Right ventricle myocardium superior (tissue), 1 donor: ENCODE data around the gene CPT1C. TPM values are rescaled to one million over a fixed set of nuclear protein-coding genes. Genes with fewer than 3 reads are reported as not detected.

ENCODE experiments used
- ATAC-seq: fragments of 200-7000 bp; cut with Tn5 transposase; one replicate; pipeline ENCODE4 v1.9.1; 2020; ENCODE audit warnings: mild to moderate bottlenecking; ENCODE audit not compliant: poor library complexity
- DNase-seq: peaks from one replicate; pipeline ENCODE4 v3.0.0-alpha.2; 2020
- intact Hi-C: fragments of 100-400 bp; cut with DNase I; formaldehyde crosslinking; loops from one replicate; pipeline ENCODE4 v1.11.2; 2022
- microRNA-seq: library from miRNA; unstranded; fragments of <30 nt; microRNA quantifications from one replicate; pipeline ENCODE4 v1.2.0, GENCODE V29; 2020
- total RNA-seq: library from RNA; stranded (reverse); fragmentation: NEBNext Ultra II Directional; extraction: Animal tissue kit (Norgen Biotek cat#: 25700); gene quantifications from one replicate; pipeline ENCODE4 v1.2.1, GENCODE V29; 2021
- donor health status: DM: no; HTN: yes; CAD: no; lungs with severe emphysema.

The CPT1C gene
- total RNA-seq, 1 donor from 2014 or later = 2.2 TPM

DNA sequence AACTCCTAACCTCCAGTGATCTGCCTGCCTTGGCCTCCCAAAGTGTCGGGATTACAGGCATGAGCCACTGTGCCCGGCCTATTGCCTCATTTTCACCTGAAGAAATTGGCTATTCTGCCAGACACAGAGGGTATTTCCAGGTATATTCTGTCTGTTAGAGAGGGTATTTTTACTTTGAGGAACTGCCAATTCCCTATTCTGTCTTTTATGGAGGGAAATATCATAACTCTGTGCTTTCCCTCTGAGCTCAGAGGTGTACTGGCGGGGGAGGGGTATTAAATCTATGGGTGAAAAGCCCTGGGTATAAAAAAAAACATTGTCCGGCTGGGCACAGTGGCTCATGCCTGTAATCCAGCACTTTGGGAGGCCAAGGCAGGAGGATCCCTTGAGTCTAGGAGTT lies 47.4 kb downstream of the CPT1C start:
- DNase-seq (no peak), ATAC-seq (no peak)
- intact Hi-C loops = no loop called here

DNA sequence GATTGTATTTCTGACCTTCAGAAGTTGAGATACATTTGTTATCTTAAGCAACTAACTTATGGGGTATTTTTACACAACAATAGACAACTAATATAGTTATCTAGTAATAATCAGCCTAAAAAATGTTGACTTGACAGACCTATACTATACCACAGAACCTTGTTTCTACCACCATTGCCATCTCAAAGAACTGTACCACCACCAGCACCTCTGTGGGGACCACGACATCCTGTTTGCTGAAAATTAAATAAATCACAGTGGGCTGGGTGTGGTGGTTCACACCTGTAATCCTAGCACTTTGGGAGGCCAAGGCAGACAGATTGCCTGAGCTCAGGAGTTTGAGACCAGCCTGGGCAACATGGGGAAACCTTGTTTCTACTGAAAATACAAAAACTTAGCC lies 48.2 kb downstream of the CPT1C start:
- ATAC-seq (no peak), DNase-seq (no peak)
- intact Hi-C loops = no loop called here

DNA sequence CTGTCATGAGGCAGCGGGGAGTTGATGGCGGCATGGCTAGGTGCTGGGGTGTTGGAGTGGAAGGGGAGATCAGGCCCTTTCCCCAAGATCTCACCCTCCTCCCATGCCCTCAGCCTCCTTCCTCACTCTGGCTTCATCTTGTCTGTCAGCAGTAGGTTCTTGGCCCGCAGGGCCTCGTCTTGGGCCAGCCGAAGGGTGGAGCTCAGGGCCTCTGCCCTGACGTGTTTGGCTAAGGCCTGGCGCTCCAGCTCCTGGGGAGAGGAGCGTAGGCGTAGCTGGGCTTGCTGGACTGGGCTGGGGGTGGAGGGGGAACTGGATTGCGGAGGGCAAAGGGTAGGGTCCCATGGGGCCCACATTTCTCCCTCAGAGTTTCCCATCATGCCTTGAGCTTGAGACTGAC lies 49.0 kb downstream of the CPT1C start:
- ATAC-seq = no peak
- DNase-seq = no peak
- intact Hi-C loops = no loop called here

DNA sequence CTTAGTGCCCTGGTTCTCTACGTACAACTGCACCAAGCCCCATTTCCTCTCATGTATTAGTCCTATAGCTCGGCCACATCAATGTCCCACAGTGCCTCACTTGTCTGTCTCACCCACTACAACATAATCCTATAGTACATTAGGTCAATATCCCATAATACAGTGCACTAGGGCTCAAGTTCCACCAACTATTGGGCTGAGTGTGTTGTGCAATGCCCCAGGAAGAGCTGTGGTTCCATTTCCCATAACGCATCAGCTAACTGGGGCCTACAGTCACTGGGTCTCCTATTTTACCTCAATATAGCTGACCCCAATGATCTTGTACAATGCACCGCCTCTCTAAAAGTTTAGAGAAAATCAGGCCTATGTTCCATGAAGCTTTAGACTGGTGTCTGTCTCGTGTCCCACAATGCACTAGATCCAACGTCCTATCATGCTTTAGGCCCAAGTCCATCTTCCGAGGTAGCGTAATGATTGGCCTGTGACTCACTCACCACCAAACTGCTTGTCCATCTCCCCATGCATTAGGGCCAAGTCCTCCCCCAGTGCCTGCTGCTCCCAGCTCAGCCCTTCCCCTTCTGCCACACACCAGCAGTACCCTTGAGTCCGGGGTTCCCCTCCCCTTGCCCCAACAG lies 50.4 kb downstream of the CPT1C start:
- DNase-seq = no peak
- intact Hi-C loops = no loop called here
- ATAC-seq = no peak

DNA sequence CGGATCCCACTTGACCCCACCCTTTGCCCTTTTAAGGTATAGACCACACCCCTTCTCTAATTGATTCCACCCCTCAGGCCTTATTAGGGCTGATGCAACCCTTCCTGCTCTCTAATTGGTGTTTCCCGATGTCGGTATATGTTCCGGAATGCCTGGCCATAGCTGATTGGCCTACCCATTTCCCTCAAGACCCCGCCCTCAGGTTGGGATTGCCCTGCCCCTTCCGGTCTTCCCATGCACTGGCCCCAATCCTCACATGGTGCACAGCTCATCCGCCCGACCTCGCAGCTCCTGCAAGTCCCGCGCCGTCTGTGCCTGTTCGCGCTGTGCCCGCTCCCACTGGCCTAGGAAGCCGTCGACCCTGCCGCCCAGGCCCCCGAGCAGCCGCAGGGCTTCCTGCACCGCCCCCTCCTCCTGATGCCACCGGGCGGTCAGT lies 54.0 kb downstream of the CPT1C start:
- DNase-seq (no peak), ATAC-seq (no peak)
- intact Hi-C loops = no loop called here

DNA sequence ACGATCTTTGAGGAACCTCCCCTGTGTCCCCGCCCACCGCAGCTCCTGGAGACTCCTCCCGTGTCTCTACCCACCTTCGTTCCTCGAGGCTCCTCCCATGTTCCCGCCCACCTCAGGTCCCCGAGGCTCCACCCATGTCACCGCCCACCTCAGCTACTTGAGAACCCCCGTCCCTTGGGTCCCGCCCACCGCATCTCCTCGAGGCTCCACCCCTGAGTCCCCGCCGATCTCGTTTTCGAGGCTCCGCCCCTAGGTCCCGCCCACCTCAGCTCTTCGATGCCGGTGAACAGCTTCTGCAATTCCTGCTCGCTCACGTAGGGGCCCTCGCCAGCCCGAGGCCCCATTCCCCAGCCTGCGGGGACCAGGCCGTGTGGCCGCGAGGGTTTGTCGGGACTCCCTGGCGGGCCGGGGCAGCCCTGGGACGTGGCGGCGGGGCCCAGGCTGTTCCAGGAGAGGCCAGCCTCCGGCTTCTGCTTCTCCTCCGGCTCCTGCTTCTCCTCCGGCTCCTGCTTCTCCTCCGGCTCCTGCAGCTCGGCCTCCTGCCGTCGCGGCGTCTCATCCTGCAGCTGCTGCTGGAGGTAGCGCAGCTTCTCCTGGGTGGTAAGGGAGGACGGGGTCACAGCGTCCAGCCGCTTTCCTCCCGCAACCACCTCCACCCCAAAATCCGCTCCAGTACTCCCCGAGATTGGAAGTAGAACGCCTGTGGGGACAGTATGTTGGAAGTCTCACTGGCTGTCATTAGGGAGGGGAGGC lies 55.5 kb downstream of the CPT1C start:
- intact Hi-C loops = no loop called here
- DNase-seq = peak; percentile 65
- peak; percentile 36 for ATAC-seq

DNA sequence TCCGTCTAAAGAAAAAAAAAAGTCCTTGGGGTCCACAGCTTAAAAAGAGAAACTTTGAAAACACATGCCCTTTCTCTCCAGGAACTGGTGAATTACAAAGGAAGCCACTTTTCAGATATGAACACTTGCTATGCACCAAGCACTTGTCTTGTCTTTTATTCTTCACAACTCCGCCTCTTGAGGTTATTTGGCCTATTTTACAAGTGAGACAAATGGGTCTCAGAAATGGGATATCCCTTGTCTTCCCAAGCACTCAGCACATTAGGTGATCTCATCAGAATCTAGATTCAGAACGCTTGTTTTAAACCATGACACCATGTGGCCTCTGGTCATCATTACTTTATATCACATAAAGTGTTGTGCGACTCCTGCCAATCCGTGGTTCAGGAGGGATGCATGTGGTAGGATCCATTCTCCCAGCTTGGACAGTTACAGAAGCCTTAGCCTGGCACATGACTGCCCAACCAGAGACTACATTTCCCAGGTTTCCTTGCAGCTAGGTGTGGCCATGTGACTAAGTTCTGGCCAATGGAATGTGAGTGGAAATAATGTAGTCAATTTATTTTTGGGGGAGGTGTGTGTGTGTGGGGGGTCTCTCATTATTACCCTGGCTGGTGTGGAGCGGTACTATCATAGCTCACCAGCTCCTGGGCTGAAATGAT lies 58.3 kb downstream of the CPT1C start:
- ATAC-seq (peak; percentile 26), DNase-seq (no peak)
- intact Hi-C loops = no loop called here

DNA sequence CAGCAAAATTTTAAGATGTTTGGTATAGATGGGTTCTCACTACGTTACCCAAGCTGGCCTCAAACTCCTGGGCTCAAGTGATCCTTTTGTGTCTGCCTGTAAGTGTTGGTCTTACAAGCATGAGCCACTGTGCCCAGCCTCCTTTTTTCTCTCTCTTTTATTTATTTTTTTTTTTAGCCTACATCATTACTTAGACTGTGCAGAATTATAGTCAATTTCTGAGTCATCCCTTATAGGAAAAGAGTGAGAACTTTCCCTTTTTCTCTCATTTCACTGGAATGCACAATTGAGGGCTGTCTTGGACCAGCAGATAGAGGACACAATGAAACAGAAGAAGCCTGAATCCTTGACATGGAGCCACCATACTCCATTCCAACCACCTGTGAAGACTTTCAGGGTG lies 58.9 kb downstream of the CPT1C start:
- DNase-seq = no peak
- ATAC-seq = no peak
- intact Hi-C loops = no loop called here

DNA sequence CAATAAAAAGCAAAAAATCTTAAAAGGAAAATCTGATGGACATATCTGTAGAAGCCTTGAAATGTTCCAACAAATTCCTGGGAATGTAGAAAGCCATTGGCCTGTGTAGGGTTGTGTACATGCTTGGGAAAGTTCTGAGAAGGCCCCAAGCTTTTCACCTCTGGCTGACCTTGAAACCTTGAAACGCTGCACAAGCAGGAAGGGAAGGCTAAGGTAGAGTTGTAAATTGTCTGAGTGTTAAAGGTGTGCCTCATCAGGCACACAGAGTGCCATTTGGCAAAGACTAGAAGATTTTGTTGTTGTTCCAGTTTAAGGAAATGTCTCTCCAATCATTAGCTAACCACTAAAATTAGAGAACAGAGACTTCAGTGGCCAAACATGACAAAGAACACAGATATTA lies 61.8 kb downstream of the CPT1C start:
- DNase-seq (no peak), ATAC-seq (no peak)
- intact Hi-C loops = no loop called here

DNA sequence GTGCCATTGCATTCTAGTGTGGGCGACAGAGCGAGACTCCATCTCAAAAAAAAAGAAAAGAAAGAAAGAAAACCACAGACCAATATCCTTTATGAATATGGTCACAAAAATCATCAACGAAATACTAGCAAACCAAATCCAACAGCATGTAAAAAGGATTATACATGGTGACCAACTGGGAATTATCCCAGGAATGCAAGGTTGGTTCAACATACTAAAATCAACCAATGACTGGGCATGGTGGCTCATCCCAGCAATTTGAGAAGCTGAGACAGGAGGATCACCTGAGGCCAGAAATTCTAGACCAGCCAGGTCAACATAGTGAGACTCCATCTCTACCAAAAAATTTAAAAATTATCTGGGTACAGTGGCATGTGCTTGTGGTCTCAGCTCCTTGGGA lies 65.0 kb downstream of the CPT1C start:
- intact Hi-C loops = no loop called here
- DNase-seq = no peak
- no peak for ATAC-seq

DNA sequence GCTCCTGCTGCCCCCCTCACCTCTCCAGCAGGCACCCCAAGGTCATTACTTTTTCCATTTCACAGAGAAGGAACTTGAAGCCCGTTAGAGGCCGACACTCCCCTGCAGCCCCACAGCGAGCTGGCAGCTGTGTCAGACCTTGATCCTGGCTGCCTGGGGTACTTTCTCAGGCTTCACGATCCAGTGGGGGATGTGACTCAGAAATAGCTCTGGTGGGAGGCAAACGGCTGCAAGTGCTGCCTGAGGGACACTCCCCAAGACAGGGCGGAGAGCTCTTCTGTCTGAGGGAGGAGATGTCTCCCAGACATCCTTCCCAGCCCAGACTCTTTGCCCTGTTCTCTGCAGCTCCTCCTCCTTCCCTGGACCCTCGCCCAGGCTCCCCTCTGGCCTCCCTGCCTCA lies 67.4 kb downstream of the CPT1C start:
- intact Hi-C loops = no loop called here
- no peak for ATAC-seq
- no peak for DNase-seq

DNA sequence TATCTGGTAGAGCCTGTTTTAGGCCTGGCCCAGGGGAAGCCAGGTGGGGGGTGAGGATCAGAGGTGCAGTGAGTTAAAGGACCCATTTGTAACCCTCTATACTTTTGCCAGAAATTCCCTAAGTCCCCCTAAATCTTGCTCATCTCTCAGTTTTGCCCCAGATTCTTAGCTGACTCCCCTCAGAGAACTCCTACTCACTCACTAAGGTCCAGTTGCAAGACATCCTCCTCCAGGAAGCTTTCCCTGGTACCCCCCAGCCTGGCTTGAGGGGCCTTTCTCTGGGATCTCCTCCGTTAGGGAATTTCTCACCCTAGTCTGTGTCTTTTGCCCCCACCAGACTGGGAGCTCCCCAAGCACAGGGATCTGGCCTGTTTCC lies 70.3 kb downstream of the CPT1C start:
- intact Hi-C loops = no loop called here
- no peak for ATAC-seq
- no peak for DNase-seq

DNA sequence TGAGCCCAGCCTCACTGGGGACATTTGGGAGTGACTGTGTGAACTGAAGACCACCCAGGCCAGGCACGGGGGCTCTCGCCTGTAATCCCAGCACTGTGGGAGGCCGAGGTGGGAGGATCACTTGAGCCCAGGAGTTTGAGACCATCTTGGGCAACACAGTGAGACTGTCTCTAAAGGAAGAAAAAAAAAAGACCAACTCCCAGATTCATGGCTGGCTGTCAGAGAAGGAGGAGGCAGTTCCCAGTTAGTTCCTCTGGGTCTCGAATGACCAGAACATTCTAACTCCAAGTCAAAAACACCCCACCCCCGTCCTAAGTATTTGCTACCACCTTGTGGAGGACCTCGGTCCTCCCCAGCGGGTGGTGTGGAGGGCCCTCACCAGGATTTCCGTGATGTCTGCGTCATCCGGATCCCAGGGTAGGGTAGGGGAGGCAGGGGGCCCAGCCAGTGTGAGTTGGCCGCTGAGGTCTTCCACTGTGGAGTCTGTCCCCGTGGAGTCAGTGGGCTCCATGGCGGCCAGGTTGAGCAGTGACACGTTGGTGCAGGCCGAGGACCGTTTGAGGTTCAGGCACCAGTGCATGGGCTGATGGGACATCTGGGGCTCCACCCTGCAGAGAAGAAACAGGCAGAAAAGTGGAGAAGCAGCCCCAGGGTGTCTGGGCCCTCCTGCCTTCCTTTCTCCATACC lies 70.9 kb downstream of the CPT1C start:
- intact Hi-C loops = no loop called here
- no peak for ATAC-seq
- DNase-seq = peak; percentile 56

DNA sequence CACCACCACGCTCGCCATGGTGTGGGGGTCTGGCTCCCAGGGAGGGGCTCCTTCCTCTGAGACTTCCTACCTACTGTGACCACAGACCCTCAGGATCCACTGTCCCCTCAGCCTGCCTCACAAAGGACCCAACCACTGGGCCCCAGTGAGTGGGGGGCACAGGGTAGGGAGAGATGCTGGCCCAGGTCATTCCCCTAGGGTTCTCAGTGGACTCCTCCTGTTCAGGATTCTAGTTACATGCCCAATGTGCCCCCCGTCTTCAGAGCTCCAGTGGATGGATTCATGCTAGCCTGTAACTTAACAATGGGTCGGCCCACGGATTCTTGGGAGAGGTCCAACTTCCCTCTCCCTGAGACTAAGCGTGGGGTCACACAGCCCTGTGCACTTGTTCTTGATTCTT lies 72.3 kb downstream of the CPT1C start, which contains the start of gene TSKS:
Gene TSKS (minus strand): TSS at position 77 of the 400 bp plus-strand sequence. CDS start 59 bp downstream, at position 18.
- intact Hi-C loops = no loop called here
- no peak for ATAC-seq
- DNase-seq = no peak

Small RNA genes lying within 50 kb of the gene (microRNA-seq; reads per million reads assigned to microRNA genes)
- gene MIR5088 = not detected

Other genes starting within 250 kb of the CPT1C start
- gene SLC17A7, start 249.6 kb upstream of the CPT1C start, total RNA-seq = 1.8 TPM
- gene PIH1D1, start 239.3 kb upstream of the CPT1C start, total RNA-seq = 28.1 TPM
- gene ALDH16A1, start 237.9 kb upstream of the CPT1C start, total RNA-seq = 10.8 TPM
- gene FLT3LG, start 216.9 kb upstream of the CPT1C start, total RNA-seq = 3.6 TPM
- 1,304 TPM for gene RPL13A, start 203.5 kb upstream of the CPT1C start, total RNA-seq
- gene RPS11, start 194.7 kb upstream of the CPT1C start, total RNA-seq = 935 TPM
- gene FCGRT, start 178.5 kb upstream of the CPT1C start, total RNA-seq = 98.8 TPM
- gene RCN3, start 163.1 kb upstream of the CPT1C start, total RNA-seq = 7.3 TPM
- gene NOSIP, start 110.6 kb upstream of the CPT1C start, total RNA-seq = 45.5 TPM
- gene PRRG2, start 109.8 kb upstream of the CPT1C start, total RNA-seq = 0.70 TPM
- gene PRR12, start 99.9 kb upstream of the CPT1C start, total RNA-seq = 12.6 TPM
- gene RRAS, start 51.0 kb upstream of the CPT1C start, total RNA-seq = 105 TPM
- 42.0 TPM for gene SCAF1, start 48.9 kb upstream of the CPT1C start, total RNA-seq
- 29.9 TPM for gene IRF3, start 25.3 kb upstream of the CPT1C start, total RNA-seq
- gene BCL2L12, start 25.2 kb upstream of the CPT1C start, total RNA-seq = 10.8 TPM
- gene PRMT1, start 13.8 kb upstream of the CPT1C start, total RNA-seq = 110 TPM
- gene ADM5, start 1.5 kb upstream of the CPT1C start, total RNA-seq = 0.67 TPM
- gene TSKS, start 72.2 kb downstream of the CPT1C start, total RNA-seq = 0.86 TPM
- gene AP2A1, start 75.9 kb downstream of the CPT1C start, total RNA-seq = 62.7 TPM
- 19.8 TPM for gene FUZ, start 122.2 kb downstream of the CPT1C start, total RNA-seq
- gene MED25, start 127.2 kb downstream of the CPT1C start, total RNA-seq = 83.4 TPM
- 120 TPM for gene PTOV1, start 160.0 kb downstream of the CPT1C start, total RNA-seq
- gene PNKP, start 176.5 kb downstream of the CPT1C start, total RNA-seq = 36.3 TPM
- gene AKT1S1, start 186.2 kb downstream of the CPT1C start, total RNA-seq = 35.0 TPM
- gene TBC1D17, start 186.6 kb downstream of the CPT1C start, total RNA-seq = 46.0 TPM
- not detected for gene IL4I1, start 205.8 kb downstream of the CPT1C start, total RNA-seq
- 7.2 TPM for gene ATF5, start 238.1 kb downstream of the CPT1C start, total RNA-seq
- gene NUP62, start 238.4 kb downstream of the CPT1C start, total RNA-seq = 28.2 TPM